ENCODE results near the gene EFNA2. TPM values are rescaled to one million over a fixed set of nuclear protein-coding genes. Genes with fewer than 3 reads are reported as not detected.

Gene EFNA2
- total RNA-seq, 1 experiment from 2014 or later: 11.4 TPM

- no peak for DNase-seq (ENCODE audit: low spot score)
- ATAC-seq: no peak
- no peak overlapping the region for H3K4me3 Mint-ChIP-seq
- no peaks in the 10 kb centered on the region for H3K9me3 Mint-ChIP-seq
- ChIA-PET CTCF (no interaction called here), POLR2A (no interaction called here)
- H3K27me3 Mint-ChIP-seq (ENCODE audit: low read depth): peaks cover 17% of the 10 kb centered on the region
- H3K36me3 Mint-ChIP-seq: no peaks in the 10 kb centered on the region
- H3K4me1 Mint-ChIP-seq: peaks cover 8% of the 10 kb centered on the region
- no peak overlapping the region for H3K27ac Mint-ChIP-seq
- no peak for TF ChIP-seq SP1 (CRISPR knock-in tag; conservative IDR thresholded peaks at IDR 0.05)
- TF ChIP-seq ESRRA (CRISPR knock-in tag; IDR thresholded peaks at IDR 0.05; ENCODE audit: borderline replicate concordance): no peak
- TF ChIP-seq CREM (CRISPR knock-in tag; IDR thresholded peaks at IDR 0.05): no peak
- no peak for TF ChIP-seq NFATC4 (CRISPR knock-in tag; IDR thresholded peaks at IDR 0.05)
- TF ChIP-seq OVOL2 (CRISPR knock-in tag; IDR thresholded peaks at IDR 0.05; ENCODE audit: borderline replicate concordance): no peak
Measured at GRCh38 chr19:1289686-1290025, 4.0 kb downstream of the EFNA2 start.

DNA sequence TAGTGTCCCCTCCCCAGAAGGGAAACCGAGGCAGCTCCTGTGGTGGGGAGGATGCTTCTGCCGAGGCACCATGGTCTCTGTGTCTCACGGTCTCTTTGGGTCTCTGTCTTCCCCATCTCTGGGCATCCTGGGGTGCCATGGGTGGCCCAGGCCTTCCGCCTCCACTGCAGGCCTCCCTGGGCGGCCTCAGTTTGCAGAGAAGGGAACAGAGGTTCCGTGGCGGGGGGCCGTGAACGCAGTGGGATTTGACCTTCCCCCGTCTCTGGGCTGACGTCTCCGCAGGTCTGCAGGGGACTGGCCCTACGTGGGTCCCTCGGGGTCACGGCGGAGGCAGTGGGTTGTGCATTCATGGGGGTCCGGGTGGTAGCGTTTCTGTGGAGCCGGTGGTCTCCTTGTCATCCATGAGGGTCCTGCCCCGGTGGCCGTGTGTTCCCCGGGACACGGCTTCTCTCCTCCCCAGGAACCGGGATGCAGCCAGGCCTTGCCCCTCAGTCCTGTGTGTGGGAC is 4.6 kb downstream of the EFNA2 start:
- POLR2A ChIA-PET: no interaction called here
- DNase-seq (ENCODE audit: low spot score) (no peak), ATAC-seq (no peak)
- peaks cover 13% of the 10 kb centered on the region for H3K27me3 Mint-ChIP-seq (ENCODE audit: low read depth)
- TF ChIP-seq ZNF232 (CRISPR knock-in tag; IDR thresholded peaks at IDR 0.05): no peak
- TF ChIP-seq CREB1 (CRISPR knock-in tag; IDR thresholded peaks at IDR 0.05): no peak
- TF ChIP-seq, protein P1, sequence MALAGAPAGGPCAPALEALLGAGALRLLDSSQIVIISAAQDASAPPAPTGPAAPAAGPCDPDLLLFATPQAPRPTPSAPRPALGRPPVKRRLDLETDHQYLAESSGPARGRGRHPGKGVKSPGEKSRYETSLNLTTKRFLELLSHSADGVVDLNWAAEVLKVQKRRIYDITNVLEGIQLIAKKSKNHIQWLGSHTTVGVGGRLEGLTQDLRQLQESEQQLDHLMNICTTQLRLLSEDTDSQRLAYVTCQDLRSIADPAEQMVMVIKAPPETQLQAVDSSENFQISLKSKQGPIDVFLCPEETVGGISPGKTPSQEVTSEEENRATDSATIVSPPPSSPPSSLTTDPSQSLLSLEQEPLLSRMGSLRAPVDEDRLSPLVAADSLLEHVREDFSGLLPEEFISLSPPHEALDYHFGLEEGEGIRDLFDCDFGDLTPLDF (CRISPR knock-in tag; IDR thresholded peaks at IDR 0.05): no peak
- no peaks in the 10 kb centered on the region for H3K36me3 Mint-ChIP-seq
- H3K4me1 Mint-ChIP-seq: peaks cover 5% of the 10 kb centered on the region; the same call in 1 of the 2 replicates
- no peak overlapping the region for H3K4me3 Mint-ChIP-seq
- CTCF ChIA-PET: interaction anchor here (1.4 kb wide), 1 partner anchor 46 kb away, joined by 3 read pairs; no protein-coding TSS in a partner anchor
- no peaks in the 10 kb centered on the region for H3K9me3 Mint-ChIP-seq
- no peak overlapping the region for H3K27ac Mint-ChIP-seq

DNA sequence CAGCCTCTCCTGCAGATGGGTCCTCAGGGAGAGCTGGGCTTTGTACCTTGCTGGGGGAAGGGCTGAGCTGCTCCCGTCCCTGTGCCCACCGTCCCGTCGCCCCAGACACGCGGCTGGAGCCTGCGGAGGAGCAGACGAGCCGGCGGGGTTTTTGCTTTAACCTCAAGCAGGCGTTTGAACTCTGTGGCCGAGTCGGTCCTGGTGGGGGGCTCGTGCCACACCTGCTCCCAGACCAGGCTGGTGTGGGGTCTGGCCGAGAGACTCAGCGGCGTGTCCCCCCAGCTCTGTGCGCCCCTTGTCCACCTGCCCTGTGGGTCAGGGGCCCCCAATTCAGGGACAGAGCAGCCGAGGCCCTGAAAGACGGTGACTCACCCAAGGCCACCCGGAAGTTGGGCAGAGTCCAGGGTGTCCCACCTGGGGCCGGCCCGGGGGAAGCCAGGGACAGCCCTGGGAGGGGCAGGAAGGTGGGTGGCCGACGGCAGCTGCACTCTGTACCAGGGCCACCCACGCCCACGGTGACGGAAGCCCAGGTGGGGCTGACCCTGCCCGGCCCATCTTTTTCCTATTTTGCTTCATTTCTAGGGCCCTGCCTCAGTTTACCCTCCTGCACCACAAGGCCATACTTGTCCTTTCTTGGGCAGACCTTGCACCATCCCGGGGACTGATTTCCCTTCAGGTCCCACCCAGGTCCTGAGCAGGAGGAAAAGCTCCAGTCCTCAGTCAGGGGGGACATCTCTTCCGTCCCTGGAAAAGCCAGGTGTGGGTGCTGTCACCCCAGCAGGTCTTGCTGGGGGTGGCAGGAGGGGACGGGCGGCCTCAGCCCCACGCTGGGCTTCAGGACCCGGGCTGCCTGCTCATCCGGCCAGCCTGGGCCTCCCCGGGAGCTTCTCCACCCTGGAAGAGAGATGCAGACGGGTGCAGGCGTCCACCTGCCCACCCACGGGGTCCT is 5.3 kb downstream of the EFNA2 start:
- peaks cover 5% of the 10 kb centered on the region; the same call in 1 of the 2 replicates for H3K4me1 Mint-ChIP-seq
- no peaks in the 10 kb centered on the region for H3K9me3 Mint-ChIP-seq
- no peaks in the 10 kb centered on the region for H3K36me3 Mint-ChIP-seq
- CTCF ChIA-PET: interaction anchor here (0.9 to 1.4 kb wide), 3 partner anchors 20 to 46 kb away, joined by 3 to 5 read pairs (median 3); no protein-coding TSS in a partner anchor
- no peak for ATAC-seq
- POLR2A ChIA-PET: no interaction called here
- TF ChIP-seq TCF7 (CRISPR knock-in tag; IDR thresholded peaks at IDR 0.05; ENCODE audit: low read depth) (no peak), MLX (CRISPR knock-in tag; IDR thresholded peaks at IDR 0.05) (no peak), JUN (CRISPR knock-in tag; IDR thresholded peaks at IDR 0.05) (no peak)
- TF ChIP-seq, protein P2, sequence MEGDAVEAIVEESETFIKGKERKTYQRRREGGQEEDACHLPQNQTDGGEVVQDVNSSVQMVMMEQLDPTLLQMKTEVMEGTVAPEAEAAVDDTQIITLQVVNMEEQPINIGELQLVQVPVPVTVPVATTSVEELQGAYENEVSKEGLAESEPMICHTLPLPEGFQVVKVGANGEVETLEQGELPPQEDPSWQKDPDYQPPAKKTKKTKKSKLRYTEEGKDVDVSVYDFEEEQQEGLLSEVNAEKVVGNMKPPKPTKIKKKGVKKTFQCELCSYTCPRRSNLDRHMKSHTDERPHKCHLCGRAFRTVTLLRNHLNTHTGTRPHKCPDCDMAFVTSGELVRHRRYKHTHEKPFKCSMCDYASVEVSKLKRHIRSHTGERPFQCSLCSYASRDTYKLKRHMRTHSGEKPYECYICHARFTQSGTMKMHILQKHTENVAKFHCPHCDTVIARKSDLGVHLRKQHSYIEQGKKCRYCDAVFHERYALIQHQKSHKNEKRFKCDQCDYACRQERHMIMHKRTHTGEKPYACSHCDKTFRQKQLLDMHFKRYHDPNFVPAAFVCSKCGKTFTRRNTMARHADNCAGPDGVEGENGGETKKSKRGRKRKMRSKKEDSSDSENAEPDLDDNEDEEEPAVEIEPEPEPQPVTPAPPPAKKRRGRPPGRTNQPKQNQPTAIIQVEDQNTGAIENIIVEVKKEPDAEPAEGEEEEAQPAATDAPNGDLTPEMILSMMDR (IDR thresholded peaks at IDR 0.05): no peak
- TF ChIP-seq, protein P3, sequence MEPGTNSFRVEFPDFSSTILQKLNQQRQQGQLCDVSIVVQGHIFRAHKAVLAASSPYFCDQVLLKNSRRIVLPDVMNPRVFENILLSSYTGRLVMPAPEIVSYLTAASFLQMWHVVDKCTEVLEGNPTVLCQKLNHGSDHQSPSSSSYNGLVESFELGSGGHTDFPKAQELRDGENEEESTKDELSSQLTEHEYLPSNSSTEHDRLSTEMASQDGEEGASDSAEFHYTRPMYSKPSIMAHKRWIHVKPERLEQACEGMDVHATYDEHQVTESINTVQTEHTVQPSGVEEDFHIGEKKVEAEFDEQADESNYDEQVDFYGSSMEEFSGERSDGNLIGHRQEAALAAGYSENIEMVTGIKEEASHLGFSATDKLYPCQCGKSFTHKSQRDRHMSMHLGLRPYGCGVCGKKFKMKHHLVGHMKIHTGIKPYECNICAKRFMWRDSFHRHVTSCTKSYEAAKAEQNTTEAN (CRISPR knock-in tag; IDR thresholded peaks at IDR 0.05): no peak
- peaks cover 12% of the 10 kb centered on the region for H3K27me3 Mint-ChIP-seq (ENCODE audit: low read depth)
- no peak for DNase-seq (ENCODE audit: low spot score)
- H3K4me3 Mint-ChIP-seq: no peak overlapping the region
- no peak overlapping the region for H3K27ac Mint-ChIP-seq

All from WTC11 (cell line).